Stimulated activated CD4-positive, alpha-beta T cell treated with anti-CD3 and anti-CD28 coated beads, Interleukin-4, amount 100 ng/mL, for 1 hour (primary cell): Measurements from ENCODE around the gene CPNE4.

Experiments
- DNase-seq: peaks from one replicate; pipeline ENCODE4 v3.0.0-alpha.2; 2020

Gene CPNE4

DNA sequence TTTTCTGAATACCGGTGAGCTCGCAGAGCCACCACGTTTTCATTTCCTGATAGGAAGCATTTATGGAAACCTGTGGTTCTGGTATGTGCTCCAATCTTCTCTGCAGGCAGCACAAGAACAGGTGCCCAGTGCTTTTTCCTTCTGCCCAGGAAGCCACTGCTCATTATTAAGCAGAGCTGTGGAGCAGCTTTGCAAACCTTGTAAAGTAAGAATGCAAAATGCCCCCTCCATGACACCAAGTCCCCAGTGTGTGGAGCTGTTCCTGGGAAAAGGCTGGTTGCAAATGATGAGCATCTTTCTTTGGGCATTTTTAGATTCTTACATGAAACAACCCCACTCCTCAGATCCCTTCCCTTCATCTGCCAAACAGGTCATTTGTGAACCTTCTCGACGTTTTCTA lies 466.4 kb downstream of the CPNE4 start:
- DNase-seq: no peak

DNA sequence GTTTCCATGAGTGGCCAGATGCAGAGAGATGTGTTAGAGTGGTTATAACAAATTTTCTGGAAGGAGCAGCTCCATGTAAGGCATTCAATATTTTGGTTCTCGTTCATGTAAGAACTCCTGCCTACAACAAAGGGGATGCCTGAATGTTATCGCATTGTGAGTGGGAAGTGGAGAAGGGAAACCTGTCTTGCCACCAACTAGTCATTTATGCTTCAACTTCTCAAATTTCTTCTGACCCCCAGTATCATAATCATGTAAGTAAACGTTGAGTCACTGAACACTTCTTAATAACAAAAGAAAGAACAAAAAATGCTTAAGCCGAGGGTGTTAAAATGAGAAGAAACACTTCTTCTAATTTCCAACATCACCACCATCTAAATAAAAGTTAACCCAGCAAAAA lies 470.0 kb downstream of the CPNE4 start:
- DNase-seq: no peak

DNA sequence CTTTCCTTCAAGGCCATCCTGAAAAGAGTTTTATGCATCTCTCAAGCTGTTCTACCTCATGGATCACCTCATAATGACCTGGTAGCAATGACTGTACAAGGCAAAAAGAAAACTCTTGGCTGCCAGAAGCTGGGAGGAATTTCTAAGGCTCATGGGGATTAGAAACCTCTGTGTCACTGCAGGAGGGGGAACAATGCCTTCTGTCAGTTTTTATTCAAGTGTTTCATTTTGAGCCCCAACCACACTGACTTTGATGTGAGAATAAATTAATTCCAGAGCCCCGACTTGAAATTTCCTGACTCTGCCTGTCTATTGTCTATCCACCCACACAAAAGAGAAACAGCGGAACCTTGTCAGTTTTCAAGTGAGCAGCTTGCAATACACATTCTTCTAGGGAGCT lies 473.3 kb downstream of the CPNE4 start:
- DNase-seq: no peak

DNA sequence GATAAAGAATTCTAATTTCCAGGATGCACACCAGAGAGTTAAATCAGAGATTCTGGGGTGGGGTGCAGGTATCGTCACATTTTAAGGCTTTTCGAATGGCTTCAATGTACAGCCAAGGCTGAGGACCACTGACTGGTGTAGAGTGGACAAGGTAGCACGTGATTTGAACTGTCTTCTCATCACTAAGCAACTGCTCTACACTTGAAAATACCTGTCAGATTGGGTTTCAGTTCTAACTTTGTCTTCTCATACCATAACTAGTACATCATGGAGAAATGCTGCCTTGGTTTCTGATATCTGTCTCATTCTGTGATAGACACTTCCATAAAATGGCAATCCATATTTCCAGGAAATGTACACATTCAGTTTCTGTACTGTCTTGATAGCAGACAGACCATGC lies 474.0 kb downstream of the CPNE4 start:
- DNase-seq: no peak

DNA sequence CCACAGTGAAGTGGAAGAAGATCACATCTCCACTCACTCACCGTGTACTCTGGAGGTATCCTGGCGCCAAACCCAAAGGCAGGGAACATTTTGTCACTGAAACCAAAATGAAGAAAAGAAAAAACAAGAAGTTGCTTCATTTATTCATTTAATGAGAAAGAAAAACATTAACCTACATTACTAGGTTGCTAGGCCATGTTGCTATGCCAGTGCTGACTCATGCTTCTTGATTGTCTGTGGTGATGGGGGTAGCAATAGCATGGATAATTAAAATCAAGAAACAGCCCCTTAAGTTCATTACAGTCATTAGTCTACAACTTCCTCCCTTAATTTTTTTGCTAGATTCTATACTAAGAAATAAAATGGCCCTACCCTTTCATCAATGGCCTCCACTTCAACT lies 479.4 kb downstream of the CPNE4 start:
- no peak for DNase-seq

DNA sequence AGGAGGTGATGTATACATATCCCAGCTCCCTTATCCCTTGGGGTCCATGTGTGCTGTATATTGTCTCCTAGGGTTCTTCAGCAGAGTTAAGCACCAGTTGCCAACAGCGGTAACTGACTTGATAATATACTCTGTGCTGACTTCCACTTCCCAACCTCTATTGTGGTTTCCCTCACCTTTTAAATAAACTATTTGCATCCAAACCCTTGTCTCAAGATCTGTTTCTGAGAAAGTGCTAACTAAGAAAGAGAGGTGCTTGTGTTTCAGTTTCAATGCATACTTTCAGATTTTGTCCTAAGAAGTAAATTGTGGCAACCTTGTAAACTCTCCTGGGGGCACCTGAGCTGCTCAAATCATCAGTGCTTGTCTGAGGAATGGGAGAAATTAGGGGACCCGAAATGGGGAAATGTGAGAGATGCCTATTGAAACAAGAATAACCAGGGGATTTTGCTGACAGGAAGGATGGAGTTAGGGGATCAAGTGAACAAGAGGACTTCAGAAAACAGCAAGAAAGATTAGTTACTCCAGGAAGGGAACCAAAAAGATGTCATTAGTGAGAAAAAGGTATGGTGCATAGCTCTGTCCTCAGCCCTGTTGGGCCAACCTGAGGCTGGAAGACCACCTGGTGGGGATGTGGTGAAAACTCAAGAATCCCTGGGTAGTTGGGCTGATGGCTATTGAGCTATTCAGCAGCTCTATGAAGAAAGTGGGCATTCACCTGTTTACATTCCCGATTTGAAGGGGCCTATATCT lies 481.1 kb downstream of the CPNE4 start:
- no peak for DNase-seq

DNA sequence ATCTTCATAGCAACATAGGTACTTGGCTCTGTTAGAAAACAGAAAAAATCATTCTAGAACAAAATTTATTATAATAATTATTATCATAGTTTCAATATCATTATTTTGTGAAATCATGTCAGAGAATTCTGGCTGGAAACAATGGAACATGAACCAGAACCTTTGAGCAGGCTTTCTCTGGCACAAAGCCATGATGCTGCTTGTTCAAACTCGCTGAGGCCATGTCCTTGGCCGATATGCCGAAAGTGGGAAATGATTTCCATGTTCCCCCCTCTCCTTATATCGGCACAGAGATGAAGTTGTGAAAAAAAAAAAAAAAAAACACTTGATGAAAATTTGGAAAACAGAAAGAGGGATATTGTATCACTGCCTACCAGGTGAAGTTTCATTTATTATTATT lies 483.1 kb downstream of the CPNE4 start:
- DNase-seq: no peak

DNA sequence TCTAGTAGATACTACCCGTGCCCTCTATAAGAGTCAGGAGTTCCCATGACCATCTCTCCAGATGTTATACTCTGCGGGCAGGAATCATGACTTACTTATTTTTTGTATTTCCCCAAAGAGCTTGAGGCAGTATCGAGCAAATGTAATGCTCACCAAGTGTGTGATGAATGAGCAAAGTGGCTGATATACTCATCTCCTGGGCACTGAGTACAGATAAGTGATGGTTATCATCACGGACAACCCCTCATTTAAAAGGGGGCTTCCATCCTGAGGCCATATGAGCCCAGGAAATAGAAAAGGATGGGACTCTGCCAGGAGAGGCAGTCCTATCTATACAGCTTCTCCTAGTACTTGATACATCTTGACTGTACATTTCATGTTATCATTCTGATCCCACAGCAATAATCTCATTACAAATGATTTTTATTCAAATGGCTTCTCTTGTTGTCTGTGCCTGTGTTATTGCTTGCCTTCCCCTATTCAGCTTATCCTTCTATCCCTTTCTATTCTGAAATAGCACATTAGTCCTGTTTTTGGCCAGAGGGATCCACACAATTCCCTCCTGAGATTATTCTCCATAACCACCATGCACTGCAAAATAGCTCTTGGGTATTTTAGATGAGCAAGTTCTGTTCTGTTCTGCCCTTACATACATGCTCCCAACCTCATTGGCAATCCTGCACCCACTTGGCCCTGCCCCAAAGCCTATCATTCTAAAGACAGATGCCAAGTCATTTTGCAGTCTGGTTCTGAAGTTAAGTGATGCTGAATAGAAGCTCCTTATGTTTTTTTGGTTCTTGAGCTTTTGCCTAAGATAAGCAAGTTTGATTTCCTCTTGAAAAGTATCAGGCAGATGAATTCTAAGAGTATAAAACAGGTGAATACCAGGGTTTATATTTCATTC lies 484.0 kb downstream of the CPNE4 start:
- DNase-seq: no peak

DNA sequence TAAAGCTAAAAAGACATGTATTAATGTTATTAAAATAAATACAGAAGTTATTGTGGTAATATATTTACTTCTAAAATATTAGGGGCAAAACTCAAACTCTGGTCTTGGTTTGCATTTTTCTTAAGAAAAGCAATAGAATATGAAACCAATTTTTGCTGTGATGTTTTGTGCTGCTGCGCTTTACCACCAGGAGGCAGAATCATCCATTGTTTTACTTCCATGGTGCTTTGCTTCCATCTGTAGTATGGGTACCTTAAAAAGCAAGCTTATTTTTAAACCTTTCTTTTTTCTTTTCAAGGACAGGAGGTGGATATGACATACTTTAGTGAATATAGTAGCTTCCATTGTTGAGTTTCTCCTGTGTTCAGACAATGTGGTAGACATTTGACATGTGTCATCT lies 485.5 kb downstream of the CPNE4 start:
- DNase-seq: no peak

DNA sequence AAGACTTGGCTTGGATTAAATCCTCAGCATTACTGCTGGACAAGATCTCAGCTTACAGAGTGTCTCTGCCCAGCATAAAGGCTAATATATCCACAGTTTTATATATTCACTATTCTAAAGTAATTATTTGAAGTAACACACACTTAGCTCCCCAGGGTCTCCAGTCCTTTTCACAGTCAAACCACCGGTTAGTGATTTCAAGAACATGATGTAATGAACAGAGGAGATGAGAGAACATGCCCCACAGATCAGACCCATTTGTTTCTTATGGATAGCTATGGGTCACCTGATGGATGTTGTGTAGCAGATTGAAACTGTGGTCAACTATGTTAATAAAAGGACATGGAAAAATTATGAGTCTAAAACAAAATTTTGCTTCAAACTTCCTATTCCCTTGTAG lies 487.2 kb downstream of the CPNE4 start:
- no peak for DNase-seq

DNA sequence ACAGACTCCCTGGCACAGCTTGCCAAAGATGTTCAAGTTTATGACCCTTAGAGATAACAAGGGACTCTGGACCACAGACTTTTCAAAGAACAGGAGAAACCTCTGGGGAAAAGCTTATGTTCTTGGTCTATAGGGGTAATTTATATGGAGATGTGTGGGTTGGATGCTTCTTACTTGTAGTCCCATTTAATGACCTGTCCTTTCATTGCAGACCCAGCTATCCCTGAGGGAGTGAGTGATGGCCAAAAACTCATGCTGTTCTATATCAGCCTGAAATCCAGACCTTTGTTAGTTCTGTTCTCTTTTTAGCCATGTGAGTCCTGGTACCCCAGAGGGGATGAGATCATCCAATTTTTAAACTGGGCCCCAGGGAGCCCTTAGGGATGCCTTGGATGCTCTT lies 488.4 kb downstream of the CPNE4 start:
- DNase-seq: no peak

DNA sequence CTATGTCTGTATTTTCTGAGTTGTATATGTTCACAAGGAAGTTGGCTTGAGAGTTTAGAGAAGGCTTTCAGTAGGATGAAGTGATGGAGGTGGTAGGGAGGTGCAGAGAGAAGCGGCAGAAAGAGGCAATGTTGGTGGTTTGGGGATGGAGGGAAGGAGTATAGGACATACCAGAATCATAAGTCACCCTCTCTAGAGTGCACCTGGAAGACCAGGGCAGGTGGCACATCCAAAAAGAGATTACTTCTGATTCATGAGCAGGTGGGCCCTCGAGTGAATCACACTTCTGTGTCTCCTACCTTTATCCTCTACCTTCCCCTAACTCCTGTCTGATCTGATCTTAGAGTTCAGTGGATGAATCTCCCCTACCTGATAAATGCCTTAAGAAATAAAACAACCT lies 490.3 kb downstream of the CPNE4 start:
- no peak for DNase-seq

DNA sequence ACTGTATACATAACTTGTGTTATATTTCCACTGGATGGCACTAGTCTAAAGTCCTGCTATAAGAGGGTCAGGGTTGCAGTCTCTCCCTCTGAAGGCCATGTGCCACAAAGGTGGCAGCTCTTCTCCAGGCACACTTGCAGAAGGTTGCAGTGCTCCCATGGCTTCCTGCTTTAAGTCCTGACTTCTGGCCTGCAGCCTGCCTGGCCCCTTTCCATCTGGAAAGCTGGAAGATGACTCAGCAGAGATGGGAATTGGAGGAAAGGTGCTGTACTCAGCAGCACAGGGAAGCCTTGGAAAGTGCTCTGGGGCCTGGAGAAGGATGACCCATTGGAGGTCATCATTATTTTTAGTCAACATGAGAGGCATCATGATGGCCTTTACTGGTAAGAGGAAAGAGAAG lies 491.1 kb downstream of the CPNE4 start:
- no peak for DNase-seq

DNA sequence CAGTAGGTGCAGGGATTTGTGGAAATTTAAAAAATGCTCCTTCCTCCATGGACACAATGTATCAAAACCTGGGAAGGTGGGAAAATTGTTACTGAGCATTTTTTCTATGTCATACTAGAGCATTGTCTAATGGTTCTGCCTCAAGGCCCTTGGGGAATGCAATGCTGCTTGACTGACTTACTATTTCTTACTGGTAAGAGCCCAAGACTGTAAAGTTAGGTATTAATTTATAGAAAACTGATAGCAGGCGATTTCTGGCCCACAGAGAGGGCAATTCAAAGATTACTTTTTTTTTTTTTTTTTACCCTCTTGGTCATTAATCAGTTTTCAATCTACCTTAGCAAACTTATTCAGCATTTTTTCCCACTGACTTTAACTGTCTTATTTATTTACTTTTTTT lies 493.5 kb downstream of the CPNE4 start:
- no peak for DNase-seq

DNA sequence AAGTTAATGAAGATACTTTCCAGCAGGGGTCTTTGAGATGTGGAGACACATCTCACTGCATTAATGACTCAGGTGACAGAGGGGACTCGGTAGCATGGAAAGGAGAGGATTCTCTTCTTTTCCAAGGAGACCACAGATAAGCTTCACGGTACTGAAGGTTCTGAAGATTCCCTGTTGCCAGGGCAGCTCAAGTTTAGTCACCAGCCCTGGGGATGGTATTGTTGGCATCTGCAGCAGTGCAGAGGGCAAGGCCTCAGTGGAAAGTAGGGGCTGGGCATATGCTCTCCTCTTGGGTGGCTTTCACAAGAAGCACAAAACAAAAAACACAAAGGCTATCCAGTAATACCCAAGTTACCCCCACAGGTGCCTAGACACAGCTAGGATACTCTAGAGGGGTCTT lies 494.0 kb downstream of the CPNE4 start:
- DNase-seq: no peak

DNA sequence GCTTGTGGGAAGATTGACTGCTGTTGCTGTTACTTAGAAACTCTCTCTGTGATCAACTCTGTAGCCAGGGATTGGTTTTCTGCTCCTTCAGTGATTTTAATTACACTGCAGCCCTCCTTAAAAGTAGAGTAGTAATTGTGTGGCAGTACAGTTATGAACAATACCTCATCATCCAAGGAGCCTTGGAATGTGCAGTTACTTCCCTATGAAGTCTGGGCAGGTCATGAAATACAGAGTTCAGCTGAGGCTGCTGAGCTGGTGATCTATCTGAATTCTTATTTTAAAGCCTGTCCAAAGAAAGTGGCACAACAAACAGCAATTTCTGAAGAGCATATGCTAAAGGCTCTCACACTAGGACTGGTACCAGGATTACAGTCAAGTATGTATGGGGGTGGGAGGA lies 494.7 kb downstream of the CPNE4 start:
- DNase-seq: no peak

DNA sequence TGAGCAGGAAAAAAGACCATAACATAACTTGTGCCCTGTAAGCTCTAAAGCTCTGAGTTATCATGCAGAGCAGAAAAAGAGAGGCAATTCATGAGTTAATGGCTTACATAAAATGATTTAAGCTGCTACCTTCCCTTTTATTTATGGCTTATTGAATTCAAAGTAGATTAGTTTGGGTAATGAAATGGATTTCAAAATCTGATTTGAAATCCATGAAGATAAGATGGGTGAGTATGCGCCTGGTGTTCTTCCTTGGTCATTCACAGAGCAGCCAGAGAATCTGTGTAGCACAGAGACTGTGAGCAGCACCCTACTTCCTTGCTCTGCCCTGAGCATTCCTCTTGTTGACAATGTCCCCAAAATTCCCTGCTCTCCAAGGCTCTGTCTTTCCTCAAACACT lies 495.8 kb downstream of the CPNE4 start:
- no peak for DNase-seq

DNA sequence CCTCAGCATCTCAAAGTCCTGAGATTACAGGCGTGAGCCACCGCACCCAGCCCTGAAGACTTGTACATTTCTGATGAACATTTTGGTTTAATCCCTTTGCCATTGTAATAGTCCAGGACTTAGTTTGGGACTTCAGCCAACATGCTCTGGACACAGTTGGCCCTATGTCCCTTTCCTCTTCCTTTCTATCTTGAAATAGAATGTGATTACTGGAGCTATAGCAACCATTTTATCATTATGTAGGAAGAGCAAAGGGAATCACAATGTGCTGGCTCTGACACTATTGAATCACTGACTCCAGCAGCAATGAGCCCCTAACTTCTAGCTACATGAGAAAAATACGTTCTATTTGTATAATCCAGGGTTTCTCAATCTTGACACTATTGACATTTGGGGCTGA lies 497.3 kb downstream of the CPNE4 start:
- DNase-seq: no peak

DNA sequence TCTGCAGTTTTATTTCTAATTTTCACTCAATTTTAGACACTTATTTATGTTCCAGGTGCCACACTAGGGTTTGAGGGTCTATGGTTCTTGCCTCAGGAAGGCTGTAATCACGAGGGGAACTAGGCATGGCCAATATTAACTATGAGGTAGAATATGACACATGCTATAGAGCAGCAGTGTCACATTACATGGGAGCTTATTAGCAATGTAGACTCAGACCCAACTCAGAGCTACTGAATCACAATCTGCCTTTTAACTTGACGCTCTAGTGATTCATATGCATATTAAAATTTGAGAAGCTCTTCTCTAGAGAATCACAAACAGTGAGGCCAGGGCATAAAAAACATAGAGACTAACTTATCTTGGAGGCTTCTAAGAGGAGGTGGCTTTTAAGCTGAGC lies 499.2 kb downstream of the CPNE4 start:
- DNase-seq: no peak

DNA sequence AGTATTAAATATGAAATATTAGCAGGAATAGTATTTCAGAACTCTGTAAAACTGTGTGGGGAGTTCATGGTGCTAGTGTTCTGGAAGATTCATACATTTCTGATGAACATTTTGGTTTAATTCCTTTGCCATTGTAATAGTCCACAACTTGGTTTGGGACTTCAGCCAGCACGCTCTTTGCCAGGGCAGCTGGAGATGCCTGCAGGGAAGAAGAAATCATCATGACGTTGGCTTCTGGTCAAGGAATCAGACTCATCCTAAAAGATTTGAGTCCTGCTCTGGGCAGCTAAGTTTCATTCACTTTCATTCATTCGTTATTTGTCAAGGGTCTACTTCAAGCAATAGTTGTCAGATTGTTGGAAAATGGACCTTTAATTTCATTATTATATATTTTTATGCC lies 499.7 kb downstream of the CPNE4 start:
- DNase-seq: no peak

DNA sequence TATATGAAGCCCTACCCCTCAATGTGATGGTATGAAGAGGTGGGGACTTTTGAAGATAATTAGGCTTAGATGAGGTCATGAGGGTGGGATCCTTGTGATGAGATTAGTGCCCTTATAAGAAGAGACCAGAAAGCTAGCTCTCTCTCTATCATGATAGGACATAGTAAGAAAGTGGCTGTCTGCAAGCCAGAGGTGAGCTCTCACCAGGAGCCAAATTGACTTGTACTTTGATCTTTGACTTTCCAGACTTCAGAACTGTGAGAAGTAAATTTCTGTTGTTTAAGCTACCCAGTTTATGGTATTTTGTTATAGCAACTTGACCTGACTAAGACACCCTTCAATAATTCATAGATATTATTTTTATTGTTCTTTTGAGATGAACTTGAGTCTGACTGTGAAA lies 502.2 kb downstream of the CPNE4 start:
- DNase-seq: no peak

DNA sequence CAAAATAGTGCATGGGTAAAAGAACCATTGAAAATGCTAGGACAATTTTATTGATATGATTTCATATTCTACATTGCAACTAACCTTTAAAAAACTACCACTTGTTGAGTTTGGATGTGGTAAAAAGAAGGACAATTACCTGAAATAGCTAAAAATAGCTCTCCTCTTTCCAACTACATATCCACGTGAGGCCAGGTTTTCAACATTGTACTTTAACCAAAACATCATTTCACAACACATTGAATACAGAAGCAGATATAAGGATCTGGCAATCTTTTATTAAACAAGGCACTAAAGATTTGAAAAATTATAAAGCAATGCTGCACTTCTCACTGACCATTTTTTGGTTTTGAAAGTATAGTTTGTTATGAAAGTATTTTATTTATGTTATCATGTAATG lies 504.0 kb downstream of the CPNE4 start:
- DNase-seq: no peak

DNA sequence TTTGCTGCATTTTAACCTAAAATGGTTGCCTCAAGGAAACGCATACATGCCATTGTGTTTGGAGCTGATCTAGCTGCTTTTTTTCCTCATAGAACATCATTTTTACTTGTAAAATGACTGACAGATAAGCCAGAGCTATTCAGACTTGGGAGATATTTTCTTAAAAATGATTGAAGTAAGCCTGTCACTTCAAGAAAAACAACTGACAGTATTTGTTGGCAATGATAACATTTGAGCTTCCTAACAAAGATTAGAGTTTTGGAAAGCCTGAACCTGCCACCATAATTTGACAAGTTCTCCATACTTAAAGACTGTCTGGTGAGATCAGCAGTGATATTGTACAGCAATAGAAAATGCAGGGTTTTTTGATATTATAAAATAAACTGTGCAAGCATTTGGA lies 504.4 kb downstream of the CPNE4 start:
- DNase-seq: no peak

DNA sequence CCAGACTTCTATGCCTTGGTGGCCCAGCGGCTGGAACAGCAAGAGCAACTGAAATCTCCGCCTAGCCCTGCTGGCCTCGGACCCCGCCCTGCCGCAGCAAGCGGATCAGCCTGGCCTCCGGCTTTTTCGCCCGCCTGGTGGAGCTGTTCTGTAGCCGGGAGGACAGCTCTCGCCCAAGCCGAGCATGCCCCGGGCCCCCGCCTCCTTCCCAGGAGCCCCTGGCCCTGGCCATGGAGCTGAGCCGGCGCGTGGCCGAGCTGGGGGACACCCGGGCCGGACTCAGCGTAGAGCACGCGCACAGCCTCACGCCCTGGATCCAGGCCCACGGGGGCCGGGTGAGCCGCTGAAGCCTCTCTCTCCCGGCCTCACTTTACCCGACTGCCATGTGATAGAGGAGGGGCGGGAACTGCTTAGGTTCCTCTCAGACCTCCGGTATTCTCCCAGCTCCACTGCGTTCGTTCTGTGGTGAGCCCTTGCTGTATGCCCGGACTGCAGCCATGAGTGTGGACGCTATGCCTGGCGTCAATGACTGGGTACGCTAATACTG lies 507.9 kb downstream of the CPNE4 start:
- DNase-seq: no peak
